H1 (cell line): ENCODE results near the gene TLE3. TPM values are rescaled to one million over a fixed set of nuclear protein-coding genes. Genes with fewer than 3 reads are reported as not detected.

ENCODE experiments used
- CTCF ChIA-PET: fragments of 300-600 bp; sonication (Branson Sonifier 250); formaldehyde crosslinking; loops from one replicate; lab custom pipeline; 2021; ENCODE audit not compliant: partially characterized antibody; lab: Charles Lee
- POLR2A ChIA-PET: fragments of 300-600 bp; sonication (Branson Sonifier 250); formaldehyde crosslinking; loops from one replicate; lab custom pipeline; 2021; ENCODE audit warnings: inconsistent platforms; ENCODE audit not compliant: partially characterized antibody; lab: Charles Lee
- DNase-seq, 2 experiments: peaks; one replicate each; pipeline versions ENCODE4 v3.0.0 to v3.0.0-alpha.2; 2010 to 2022; ENCODE audit warnings: low spot score in 2 of 2, low read depth in 1 of 2, mixed read lengths in 1 of 2
- FAIRE-seq: peaks from 2 replicates; lab custom pipeline; 2011; peaks lifted over from hg19 to GRCh38; lab: Jason Lieb, UNC
- H2AFZ ChIP-seq: 2 replicates; pipeline ENCODE4 v1.8.1; 2012; ENCODE audit warnings: low read length, inconsistent platforms
- H2AK5ac ChIP-seq: 2 replicates; pipeline ENCODE4 v1.6.1; 2013; ENCODE audit warnings: low read depth, low read length
- H2BK120ac ChIP-seq: replicated peaks from 2 replicates; pipeline ENCODE3; 2013; ENCODE audit warnings: low read depth, low read length, inconsistent platforms
- H2BK12ac ChIP-seq: 2 replicates; pipeline ENCODE4 v1.6.1; 2013; ENCODE audit warnings: low read depth, low read length
- H2BK15ac ChIP-seq: 2 replicates; pipeline ENCODE4 v1.6.1; 2013; ENCODE audit warnings: low read length
- H2BK20ac ChIP-seq: 2 replicates; pipeline ENCODE4 v1.6.1; 2013; ENCODE audit warnings: low read length
- H2BK5ac ChIP-seq: 2 replicates; pipeline ENCODE4 v1.6.1; 2013; ENCODE audit warnings: low read depth, low read length
- H3K14ac ChIP-seq: 2 replicates; pipeline ENCODE4 v1.6.1; 2013; ENCODE audit warnings: inconsistent platforms; ENCODE audit not compliant: insufficient read length
- H3K18ac ChIP-seq: 2 replicates; pipeline ENCODE4 v1.6.1; 2013; ENCODE audit warnings: low read length; ENCODE audit errors: extremely low read depth
- H3K23ac ChIP-seq: 2 replicates; pipeline ENCODE4 v1.6.1; 2013; ENCODE audit warnings: inconsistent platforms; ENCODE audit not compliant: insufficient read length
- H3K23me2 ChIP-seq: 2 replicates; pipeline ENCODE4 v1.6.1; 2013; ENCODE audit warnings: low read depth, low read length
- H3K27ac ChIP-seq: 2 replicates; pipeline ENCODE4 v1.6.1; 2011; ENCODE audit warnings: low read depth, low read length, inconsistent platforms
- H3K27me3 ChIP-seq, 4 experiments: replicated peaks in 1 of 4; 1 replicate in 1 of 4; 2 replicates in 3 of 4; pipeline versions ENCODE4 v1.6.1 to v1.8.1; 2011 to 2013; ENCODE audit warnings: low read length in 3 of 4, mild to moderate bottlenecking in 3 of 4, inconsistent platforms in 2 of 4, mixed read lengths in 2 of 4, moderate library complexity in 1 of 4; ENCODE audit not compliant: control insufficient read depth in 3 of 4, insufficient read depth in 3 of 4; ENCODE audit errors: extremely low read depth in 1 of 4
- H3K36me3 ChIP-seq, 4 experiments: 2 replicates each; pipeline versions ENCODE4 v1.6.1 to v1.8.1; 2011 to 2013; ENCODE audit warnings: mild to moderate bottlenecking in 4 of 4, low read length in 3 of 4, moderate library complexity in 2 of 4, control low read depth in 1 of 4, inconsistent platforms in 1 of 4; ENCODE audit not compliant: insufficient read depth in 4 of 4, control insufficient read depth in 2 of 4
- H3K4ac ChIP-seq: replicated peaks from 2 replicates; pipeline ENCODE3; 2013; ENCODE audit warnings: low read length, low read depth, mixed read lengths, inconsistent platforms; ENCODE audit not compliant: insufficient read length
- H3K4me1 ChIP-seq, 4 experiments: replicated peaks in 1 of 4; 1 replicate in 1 of 4; 2 replicates in 3 of 4; pipeline versions ENCODE4 v1.6.1 to v1.8.1; 2011 to 2013; ENCODE audit warnings: low read length in 3 of 4, inconsistent platforms in 2 of 4, mixed read lengths in 1 of 4; ENCODE audit not compliant: insufficient read depth in 4 of 4, control insufficient read depth in 3 of 4
- H3K4me2 ChIP-seq, 2 experiments: 2 replicates each; pipeline versions ENCODE4 v1.6.1 to v1.8.1; 2011 to 2013; ENCODE audit warnings: low read depth in 2 of 2, low read length in 2 of 2, control low read depth in 1 of 2, inconsistent platforms in 1 of 2, mild to moderate bottlenecking in 1 of 2; ENCODE audit not compliant: insufficient read depth in 1 of 2
- H3K4me3 ChIP-seq, 4 experiments: fragments of 200-600, 300-600 bp in 1 of 4; sonication (generic), shearing (Covaris generic), sonication (Bioruptor Twin) in 1 of 4; 2 replicates each; pipeline versions ENCODE4 v1.5.1 to v1.8.1; 2011 to 2016; ENCODE audit warnings: low read length in 4 of 4, low read depth in 3 of 4, control low read depth in 2 of 4, inconsistent platforms in 2 of 4, mild to moderate bottlenecking in 2 of 4, mixed read lengths in 1 of 4, moderate library complexity in 1 of 4; ENCODE audit not compliant: insufficient read depth in 2 of 4; ENCODE audit errors: extremely low read depth in 1 of 4
- H3K56ac ChIP-seq: replicated peaks from 2 replicates; pipeline ENCODE3; 2013; ENCODE audit warnings: low read depth, mild to moderate bottlenecking, mixed read lengths, low read length, inconsistent platforms; ENCODE audit not compliant: insufficient read length
- H3K79me1 ChIP-seq: 2 replicates; pipeline ENCODE4 v1.6.1; 2013; ENCODE audit warnings: low read depth, low read length, control low read depth
- H3K79me2 ChIP-seq, 2 experiments: 2 replicates each; pipeline versions ENCODE4 v1.6.1 to v1.8.1; 2012 to 2013; ENCODE audit warnings: low read length in 2 of 2, mild to moderate bottlenecking in 2 of 2, inconsistent platforms in 1 of 2; ENCODE audit not compliant: insufficient read depth in 2 of 2, control insufficient read depth in 1 of 2
- H3K9ac ChIP-seq, 4 experiments: replicated peaks in 1 of 4; 1 replicate in 1 of 4; 2 replicates in 3 of 4; pipeline versions ENCODE4 v1.6.1 to v1.8.1; 2011 to 2013; ENCODE audit warnings: low read depth in 3 of 4, low read length in 3 of 4, control low read depth in 2 of 4, mild to moderate bottlenecking in 2 of 4, moderate library complexity in 2 of 4, inconsistent platforms in 1 of 4; ENCODE audit errors: extremely low read depth in 1 of 4
- H3K9me3 ChIP-seq, 2 experiments: 2 replicates each; pipeline versions ENCODE4 v1.6.1 to v1.8.1; 2012 to 2013; ENCODE audit warnings: mild to moderate bottlenecking in 2 of 2, moderate library complexity in 2 of 2, control low read depth in 1 of 2, inconsistent platforms in 1 of 2, low read depth in 1 of 2, low read length in 1 of 2, mixed read lengths in 1 of 2; ENCODE audit not compliant: insufficient read depth in 2 of 2
- H4K20me1 ChIP-seq, 2 experiments: replicated peaks in 1 of 2; 2 replicates each; pipeline versions ENCODE3 to v1.8.1; 2011 to 2013; ENCODE audit warnings: inconsistent platforms in 2 of 2, low read length in 2 of 2, mild to moderate bottlenecking in 1 of 2; ENCODE audit not compliant: insufficient read depth in 2 of 2, control insufficient read depth in 1 of 2
- H4K5ac ChIP-seq: 2 replicates; pipeline ENCODE4 v1.6.1; 2013; ENCODE audit warnings: low read length, low read depth, mixed read lengths, inconsistent platforms; ENCODE audit not compliant: insufficient read length
- H4K8ac ChIP-seq: 2 replicates; pipeline ENCODE4 v1.8.0; 2013; ENCODE audit warnings: mild to moderate bottlenecking, moderate library complexity, low read length, inconsistent platforms; ENCODE audit not compliant: insufficient read depth; ENCODE audit errors: extremely low read depth
- H4K91ac ChIP-seq: replicated peaks from 2 replicates; pipeline ENCODE3; 2013; ENCODE audit warnings: low read length, mixed read lengths, inconsistent platforms; ENCODE audit not compliant: insufficient read length
- ASH2L ChIP-seq: fragments of 200-600, 300-600 bp; sonication (generic); IDR thresholded peaks from one replicate; pipeline ENCODE4 v1.7.1; 2017; ENCODE audit warnings: low read length
- ATF2 ChIP-seq: IDR thresholded peaks from 2 replicates; pipeline ENCODE4 v1.6.1; 2012; ENCODE audit warnings: low read length, inconsistent platforms
- CBX8 ChIP-seq: fragments of 300-800, 300-1000 bp; sonication (generic); IDR thresholded peaks from 2 replicates; pipeline ENCODE4 v1.7.1; 2016; ENCODE audit warnings: low read depth, low read length, borderline replicate concordance
- CEBPB ChIP-seq: IDR thresholded peaks from 2 replicates; pipeline ENCODE4 v1.6.1; 2012; ENCODE audit warnings: low read depth, low read length
- CHD1 ChIP-seq: IDR thresholded peaks from 2 replicates; pipeline ENCODE4 v1.6.1; 2012; ENCODE audit warnings: low read depth, low read length, improper control_type of control experiment
- EGR1 ChIP-seq: IDR thresholded peaks from 2 replicates; pipeline ENCODE4 v1.6.1; 2011; ENCODE audit warnings: low read depth, low read length, borderline replicate concordance
- KDM4A ChIP-seq: IDR thresholded peaks from one replicate; pipeline ENCODE4 v1.7.1; 2012; ENCODE audit warnings: low read depth, mild to moderate bottlenecking, moderate library complexity, low read length, inconsistent platforms; ENCODE audit not compliant: severe bottlenecking
- NANOG ChIP-seq: IDR thresholded peaks from 2 replicates; pipeline ENCODE4 v1.6.1; 2011; ENCODE audit warnings: low read length, low read depth, mild to moderate bottlenecking, inconsistent platforms; ENCODE audit not compliant: insufficient read depth, poor library complexity, severe bottlenecking
- PHF8 ChIP-seq: fragments of 200-600 bp; sonication (generic); conservative IDR thresholded peaks from 2 replicates; pipeline ENCODE4 v1.7.1; 2012; ENCODE audit warnings: low read depth, mild to moderate bottlenecking, inconsistent platforms, low read length, moderate library complexity
- RBBP5 ChIP-seq: IDR thresholded peaks from 2 replicates; pipeline ENCODE4 v1.7.1; 2012; ENCODE audit warnings: low read depth, mild to moderate bottlenecking, inconsistent platforms, low read length, moderate library complexity, borderline replicate concordance
- SUZ12 ChIP-seq: fragments of 200-600 bp; sonication (generic); IDR thresholded peaks from 2 replicates; pipeline ENCODE4 v1.6.1; 2012; ENCODE audit warnings: mild to moderate bottlenecking, inconsistent platforms, low read length, moderate library complexity, mixed read lengths
- TEAD4 ChIP-seq: IDR thresholded peaks from 2 replicates; pipeline ENCODE4 v1.6.1; 2012; ENCODE audit warnings: low read depth, low read length, inconsistent platforms, mixed read lengths
- WGBS, 2 experiments: shearing (Covaris generic) in 1 of 2; methylation state at CpG; one replicate each; pipeline versions ENCODE4 v1.1.6 to v1.1.7; 2013 to 2015; ENCODE audit warnings: low lambda C conversion rate in 2 of 2, mixed read lengths in 2 of 2, inconsistent platforms in 1 of 2, low coverage in 1 of 2, missing lambda C conversion rate in 1 of 2; ENCODE audit not compliant: insufficient replicate concordance in 2 of 2, insufficient coverage in 1 of 2, insufficient read length in 1 of 2; ENCODE audit errors: extremely low coverage in 1 of 2, missing lambda C conversion rate in 1 of 2; 5-methylcytosine and 5-hydroxymethylcytosine counted together
- polyA plus RNA-seq, 7 experiments: library from polyadenylated mRNA; depleted of rRNA in 3 of 7; stranded (reverse) in 5 of 7; unstranded in 2 of 7; fragments of >200 nt in 5 of 7; fragments of 200-250 nt in 2 of 7; gene quantifications; 1 replicate in 5 of 7; 2 replicates in 1 of 7; 4 replicates in 1 of 7; pipeline versions ENCODE4 v1.2.1 to v1.2.3, GENCODE V29; 2011 to 2013; ENCODE audit warnings: missing spikeins in 2 of 7, mixed read lengths in 2 of 7
- total RNA-seq: library from RNA; stranded (reverse); fragmentation: NEBNext Ultra II Directional; extraction: Animal tissue kit (Norgen Biotek cat#: 25700); gene quantifications from 2 replicates; pipeline ENCODE4 v1.2.1, GENCODE V29; 2021

TLE3 gene
- total and polyA plus RNA-seq, 2 of the 8 experiments (the other 6 are each of a cell fraction or from before 2014, with no cell fraction given) = 25.1 to 61.2 TPM

GRCh38 chr15:70029297-70029701 lies 68.4 kb downstream of the TLE3 start:
- Histone ChIP-seq H3K9me3 (no peaks in the 10 kb centered on the region), H4K5ac (no peak overlapping the region), H2BK120ac (no peak overlapping the region), H3K56ac (no peak overlapping the region), H3K27ac (no peak overlapping the region), H3K14ac (no peak overlapping the region), H2BK20ac (no peak overlapping the region), H3K18ac (no peak overlapping the region), H3K4me1 (peaks cover 0 to 10% (median 4%) of the 10 kb centered on the region in 4 experiments; a peak in 3 of 7 replicates), H2BK5ac (no peak overlapping the region), H3K9ac (no peak overlapping the region), H3K79me2 (no peaks in the 10 kb centered on the region), H4K91ac (no peak overlapping the region), H3K23ac (no peak overlapping the region), H3K79me1 (no peaks in the 10 kb centered on the region; the same call in 1 of the 2 replicates), H2AFZ (no peak overlapping the region), H3K4me3 (no peak overlapping the region), H3K4me2 (no peak overlapping the region), H2BK12ac (no peak overlapping the region), H3K36me3 (no peaks in the 10 kb centered on the region), H3K23me2 (no peaks in the 10 kb centered on the region; the same call in 1 of the 2 replicates), H3K4ac (no peak overlapping the region), H3K27me3 (no peaks in the 10 kb centered on the region; a peak in 1 of 7 replicates), H4K8ac (no peak overlapping the region), H2BK15ac (no peak overlapping the region), H4K20me1 (no peaks in the 10 kb centered on the region), H2AK5ac (no peak overlapping the region)
- FAIRE-seq = no peak
- 83% methylated on average over 3 of the region's 3 CpGs; no CpG with 5 or more reads in 1 of the 2 experiments for WGBS, 2 experiments
- ChIA-PET POLR2A (interaction anchor here (1.7 kb wide), 1 partner anchor 69 kb away, joined by 6 read pairs; the partner anchor contains the start of gene TLE3), CTCF (interaction anchor here (0.9 to 2.4 kb wide), 7 partner anchors 9 to 524 kb away, joined by 3 to 9 read pairs (median 3); no protein-coding TSS in a partner anchor)
- TF ChIP-seq SUZ12 (no peak), ATF2 (no peak), RBBP5 (no peak), EGR1 (no peak), KDM4A (no peak), CBX8 (no peak), CHD1 (no peak), CEBPB (no peak), TEAD4 (no peak), ASH2L (no peak), PHF8 (no peak), NANOG (no peak)
- DNase-seq = no peak
